GM23338 (cell line): Measurements from ENCODE around the gene SMURF1. TPM values are rescaled to one million over a fixed set of nuclear protein-coding genes. Genes with fewer than 3 reads are reported as not detected.

Experiments
- ATAC-seq: fragments of 200-7000 bp; cut with Tn5 transposase; 3 replicates; pipeline ENCODE4 v1.9.1; 2020
- DNase-seq: peaks from one replicate; pipeline ENCODE4 v3.0.0-alpha.2; 2015; ENCODE audit warnings: low spot score
- H2AFZ ChIP-seq: fragments of 200-600 bp; sonication (generic); 2 replicates; pipeline ENCODE4 v1.8.0; 2016; ENCODE audit warnings: antibody characterized with exemption, mild to moderate bottlenecking, moderate library complexity
- H3F3A ChIP-seq: fragments of 200-600 bp; sonication (generic); replicated peaks from 2 replicates; pipeline ENCODE4 v1.8.0; 2017; ENCODE audit warnings: antibody characterized with exemption, mixed run types, low read depth
- H3K27ac ChIP-seq: fragments of 200-600 bp; sonication (generic); 2 replicates; pipeline ENCODE4 v1.6.1; 2016; ENCODE audit warnings: low read depth
- H3K27me3 ChIP-seq: fragments of 200-600 bp; sonication (generic); 2 replicates; pipeline ENCODE4 v1.8.0; 2016; ENCODE audit warnings: mild to moderate bottlenecking, mixed run types, moderate library complexity; ENCODE audit not compliant: insufficient read depth
- H3K36me3 ChIP-seq: fragments of 200-600 bp; sonication (generic); 2 replicates; pipeline ENCODE4 v1.8.0; 2016; ENCODE audit warnings: mild to moderate bottlenecking; ENCODE audit not compliant: insufficient read depth
- H3K4me1 ChIP-seq: fragments of 200-600 bp; sonication (generic); 2 replicates; pipeline ENCODE4 v1.8.0; 2016; ENCODE audit warnings: mild to moderate bottlenecking, moderate library complexity; ENCODE audit not compliant: insufficient read depth
- H3K4me2 ChIP-seq: fragments of 200-600 bp; sonication (generic); 2 replicates; pipeline ENCODE4 v1.7.1; 2017; ENCODE audit warnings: mixed run types
- H3K4me3 ChIP-seq: fragments of 200-600 bp; sonication (generic); 2 replicates; pipeline ENCODE4 v1.6.1; 2016; ENCODE audit warnings: mixed run types
- H3K79me2 ChIP-seq: fragments of 200-600 bp; sonication (generic); replicated peaks from 2 replicates; pipeline ENCODE4 v1.8.0; 2017; ENCODE audit warnings: mild to moderate bottlenecking; ENCODE audit not compliant: insufficient read depth
- H3K9me2 ChIP-seq: fragments of 200-600 bp; sonication (generic); 2 replicates; pipeline ENCODE4 v1.8.0; 2017; ENCODE audit not compliant: insufficient read depth
- H4K20me1 ChIP-seq: fragments of 200-600 bp; sonication (generic); replicated peaks from 2 replicates; pipeline ENCODE4 v1.8.0; 2017; ENCODE audit warnings: mild to moderate bottlenecking; ENCODE audit not compliant: insufficient read depth
- H3K27ac Mint-ChIP-seq: 2 replicates; pipeline ENCODE4 v1.8.0; 2020; ENCODE audit warnings: inconsistent platforms, mild to moderate bottlenecking, moderate library complexity, mixed read lengths
- H3K27me3 Mint-ChIP-seq: 3 replicates; pipeline ENCODE4 v1.8.0; 2022; ENCODE audit warnings: low read depth, mild to moderate bottlenecking, moderate library complexity, mixed read lengths, inconsistent platforms; ENCODE audit not compliant: insufficient read depth, poor library complexity
- H3K36me3 Mint-ChIP-seq: 3 replicates; pipeline ENCODE4 v1.8.0; 2021; ENCODE audit warnings: low read depth, mild to moderate bottlenecking, inconsistent platforms, moderate library complexity, mixed read lengths
- H3K4me1 Mint-ChIP-seq: 3 replicates; pipeline ENCODE4 v1.8.0; 2020; ENCODE audit warnings: mild to moderate bottlenecking, inconsistent platforms, mixed read lengths
- H3K4me3 Mint-ChIP-seq: 3 replicates; pipeline ENCODE4 v1.8.0; 2021; ENCODE audit warnings: moderate library complexity, mild to moderate bottlenecking, inconsistent platforms, mixed read lengths
- H3K9me3 Mint-ChIP-seq: 3 replicates; pipeline ENCODE4 v1.8.0; 2020; ENCODE audit warnings: moderate library complexity, mild to moderate bottlenecking, inconsistent platforms, mixed read lengths
- CTCF ChIP-seq, 2 experiments: fragments of 200-600 bp in 1 of 2; sonication (generic) in 1 of 2; conservative IDR thresholded peaks; 2 replicates each; pipeline versions ENCODE4 v1.5.1 to v1.6.1; 2016 to 2017; ENCODE audit warnings: antibody characterized with exemption in 2 of 2, low read depth in 2 of 2, mild to moderate bottlenecking in 2 of 2, moderate library complexity in 1 of 2
- EZH2 ChIP-seq: fragments of 200-600 bp; sonication (generic); IDR thresholded peaks from one replicate; pipeline ENCODE4 v1.8.0; 2017; ENCODE audit warnings: antibody characterized with exemption, mild to moderate bottlenecking, low read depth; ENCODE audit not compliant: unreplicated experiment
- EZH2phosphoT487 ChIP-seq: fragments of 200-600 bp; sonication (generic); IDR thresholded peaks from one replicate; pipeline ENCODE4 v1.8.1; 2018; ENCODE audit warnings: antibody characterized with exemption; ENCODE audit not compliant: unreplicated experiment
- NANOG ChIP-seq: IDR thresholded peaks from 2 replicates; pipeline ENCODE4 v1.6.1; 2016; ENCODE audit warnings: antibody characterized with exemption, borderline replicate concordance
- ZNF331 ChIP-seq: fragments of 250-450 bp; sonication (Bioruptor Pico); IDR thresholded peaks from 2 replicates; pipeline ENCODE4 v1.5.0; 2020; ENCODE audit warnings: low read depth, mild to moderate bottlenecking, moderate library complexity
- ZNF462 ChIP-seq: fragments of 250-450 bp; sonication (Bioruptor Pico); IDR thresholded peaks from 2 replicates; pipeline ENCODE4 v1.5.0; 2020; ENCODE audit warnings: mild to moderate bottlenecking, moderate library complexity
- polyA plus RNA-seq: library from polyadenylated mRNA; unstranded; fragments of >200 nt; fragmentation: Nextera tagmentation; extraction: Ambion mirVana; gene quantifications from 2 replicates; pipeline ENCODE4 v1.2.1, GENCODE V29; 2016
- total RNA-seq: library from RNA; depleted of rRNA; stranded (reverse); fragments of >200 nt; shearing (Covaris generic); gene quantifications from 2 replicates; pipeline ENCODE4 v1.2.3, GENCODE V29; 2014

SMURF1 gene
- total and polyA plus RNA-seq, 2 experiments from 2014 or later, result 5.8 to 23.9 TPM

GRCh38 chr7:99167072-99167471, 23.2 kb upstream of the SMURF1 start (continued):
- TF ChIP-seq ZNF462 (CRISPR knock-in tag) (no peak), CTCF (conservative IDR thresholded peaks at IDR 0.05; ENCODE audit: low read depth in 2 of 2) (no peak)

GRCh38 chr7:99165816-99166215, 21.9 kb upstream of the SMURF1 start:
- H3K79me2 ChIP-seq, result no peaks in the 10 kb centered on the region
- no peaks in the 10 kb centered on the region for H4K20me1 ChIP-seq
- H3K27ac Mint-ChIP-seq, result no peak overlapping the region
- no peaks in the 10 kb centered on the region for H3F3A ChIP-seq
- no peak for ATAC-seq
- no peaks in the 10 kb centered on the region for H3K36me3 Mint-ChIP-seq
- H3K4me1 Mint-ChIP-seq, result peaks cover 2% of the 10 kb centered on the region; the same call in 2 of the 3 replicates
- H3K27me3 ChIP-seq, result no peaks in the 10 kb centered on the region
- peaks cover 11% of the 10 kb centered on the region for H3K9me3 Mint-ChIP-seq
- H3K4me3 ChIP-seq, result no peak overlapping the region
- no peak for DNase-seq
- H3K27me3 Mint-ChIP-seq, result peaks cover 5% of the 10 kb centered on the region
- H3K4me2 ChIP-seq, result no peak overlapping the region
- no peaks in the 10 kb centered on the region for H3K9me2 ChIP-seq
- peaks cover 3% of the 10 kb centered on the region; the same call in 1 of the 2 replicates for H3K4me1 ChIP-seq
- H3K4me3 Mint-ChIP-seq, result no peak overlapping the region
- H3K27ac ChIP-seq, result no peak overlapping the region
- no peak overlapping the region for H2AFZ ChIP-seq
- no peaks in the 10 kb centered on the region for H3K36me3 ChIP-seq
- TF ChIP-seq CTCF (conservative IDR thresholded peaks at IDR 0.05; ENCODE audit: low read depth in 2 of 2), result no peak
- no peak for TF ChIP-seq NANOG
- no peak for TF ChIP-seq EZH2
- no peak for TF ChIP-seq EZH2phosphoT487
- TF ChIP-seq ZNF331 (CRISPR knock-in tag), result no peak
